Measurements from ENCODE around the gene ZCCHC4.

Gene ZCCHC4

GRCh38 chr4:25410820-25411529, 98.4 kb downstream of the ZCCHC4 start:
- peaks cover 56% of the 10 kb centered on the region for H3K36me3 Mint-ChIP-seq

GRCh38 chr4:25413261-25413660, 100.7 kb downstream of the ZCCHC4 start:
- Mint-ChIP-seq H3K4me1 (no peaks in the 10 kb centered on the region), H3K27ac (no peak overlapping the region)

More at GRCh38 chr4:25410820-25411529, 98.4 kb downstream of the ZCCHC4 start:
- no peak for DNase-seq
- Mint-ChIP-seq H3K27ac (no peak overlapping the region), H3K9me3 (no peaks in the 10 kb centered on the region), H3K4me3 (no peak overlapping the region), H3K4me1 (no peaks in the 10 kb centered on the region), H3K27me3 (no peaks in the 10 kb centered on the region)
- CTCF ChIA-PET: no interaction called here

GRCh38 chr4:25417014-25417413, 104.4 kb downstream of the ZCCHC4 start:
- H3K4me3 Mint-ChIP-seq: no peak overlapping the region
- CTCF ChIA-PET: no interaction called here
- H3K27ac Mint-ChIP-seq: no peak overlapping the region
- H3K9me3 Mint-ChIP-seq: no peaks in the 10 kb centered on the region
- H3K4me1 Mint-ChIP-seq: no peaks in the 10 kb centered on the region
- H3K36me3 Mint-ChIP-seq: peaks cover 40% of the 10 kb centered on the region
- no peak for DNase-seq
- no peaks in the 10 kb centered on the region for H3K27me3 Mint-ChIP-seq

More at GRCh38 chr4:25413261-25413660, 100.7 kb downstream of the ZCCHC4 start:
- CTCF ChIA-PET: no interaction called here
- Mint-ChIP-seq H3K4me3 (no peak overlapping the region), H3K27me3 (no peaks in the 10 kb centered on the region), H3K36me3 (peaks cover 53% of the 10 kb centered on the region), H3K9me3 (no peaks in the 10 kb centered on the region)
- no peak for DNase-seq
